HUDEP-2 (cell line): Measurements from ENCODE around the gene RNU1-3.
A peak's percentile ranks its signal among the peaks of the same experiment; 100 is the strongest.
"Not testable (repeated sequence)": the region's sequence is repeated elsewhere in the genome, so short reads cannot be mapped to it uniquely, and the experiment has no call there.

Experiments used
- DNase-seq, 76 experiments: peaks; one replicate each; lab custom pipeline; 2025; ENCODE audit not compliant: unreplicated experiment in 76 of 76; lab: John Stamatoyannopoulos, UW

Gene RNU1-3

DNA sequence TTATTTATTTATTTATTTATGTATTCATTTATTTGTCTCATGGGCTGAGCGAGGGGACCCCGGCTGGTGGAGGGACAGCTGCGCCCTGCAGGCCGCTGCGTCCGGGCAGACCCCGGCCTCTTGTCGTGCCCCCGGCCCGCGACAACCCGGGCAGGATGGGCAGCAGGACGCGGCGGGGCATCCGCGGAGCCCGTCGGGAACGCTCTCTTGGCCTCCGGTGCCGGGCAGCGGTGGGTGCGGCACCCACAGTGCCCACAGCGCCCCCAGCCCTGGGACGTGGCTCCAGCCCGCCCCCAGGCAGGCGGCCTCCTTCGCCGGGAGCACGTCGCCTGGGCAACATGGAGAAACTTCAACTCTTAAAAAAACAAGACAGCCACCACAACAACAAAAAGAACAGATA lies 8.5 kb downstream of the RNU1-3 start:
- DNase-seq = not testable (repeated sequence)

DNA sequence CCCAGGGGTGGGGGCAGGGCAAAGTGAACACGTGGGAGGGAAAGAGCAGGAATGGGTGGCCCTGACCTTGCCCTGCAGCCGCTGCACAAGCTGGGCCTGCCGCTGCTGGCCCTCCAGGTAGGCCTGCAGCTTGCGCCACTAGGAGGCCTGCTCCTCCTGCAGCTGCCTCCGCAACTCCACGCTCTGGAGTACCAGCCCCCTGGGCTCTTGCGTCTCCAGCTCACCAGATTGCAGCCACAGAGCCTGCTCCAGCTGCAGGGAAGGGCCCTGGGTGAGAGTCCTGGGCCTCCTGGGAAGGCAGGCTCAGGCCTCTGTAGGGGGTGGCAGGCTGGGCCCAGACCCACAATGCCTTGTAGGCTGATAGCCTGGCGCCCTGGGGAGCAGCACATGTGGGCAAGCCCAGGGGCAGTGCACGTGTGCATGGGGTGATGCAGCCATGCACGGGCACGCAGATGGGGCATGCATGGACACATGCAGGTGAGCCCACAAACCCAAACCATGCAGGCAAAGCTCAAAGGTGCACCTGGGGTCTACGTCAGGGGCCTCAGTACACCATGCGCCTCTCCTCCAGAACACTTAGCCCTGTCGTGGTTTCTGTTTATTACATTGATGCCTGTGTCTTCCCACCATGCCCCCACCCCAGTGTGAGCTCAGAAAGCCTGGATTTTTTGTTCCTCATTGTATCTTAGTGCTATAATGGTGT lies 9.6 kb downstream of the RNU1-3 start:
- DNase-seq = not testable (repeated sequence)

- not testable (repeated sequence) for DNase-seq
These were observed 10.2 kb downstream of the RNU1-3 start for GRCh38 chr1:16656574-16656973.

DNA sequence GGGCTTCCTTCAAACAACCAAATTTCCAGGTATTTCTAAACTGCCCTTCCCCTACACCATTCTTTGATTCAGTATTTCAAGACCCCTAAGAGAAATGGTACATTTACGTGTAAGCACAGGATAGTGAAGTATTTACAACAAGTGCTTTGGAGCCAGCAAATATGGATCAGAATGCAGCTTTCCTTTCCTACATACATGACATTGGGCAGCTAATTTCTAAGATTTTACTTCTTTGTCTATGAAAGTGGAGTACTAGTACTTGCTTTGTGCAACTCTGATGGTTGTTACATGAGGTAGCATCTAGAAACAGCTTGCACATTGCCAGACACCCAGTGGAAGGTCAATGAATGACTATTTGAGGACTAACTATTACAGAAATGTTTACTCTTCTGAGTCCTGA lies 15.2 kb downstream of the RNU1-3 start:
- not testable (repeated sequence) for DNase-seq

DNA sequence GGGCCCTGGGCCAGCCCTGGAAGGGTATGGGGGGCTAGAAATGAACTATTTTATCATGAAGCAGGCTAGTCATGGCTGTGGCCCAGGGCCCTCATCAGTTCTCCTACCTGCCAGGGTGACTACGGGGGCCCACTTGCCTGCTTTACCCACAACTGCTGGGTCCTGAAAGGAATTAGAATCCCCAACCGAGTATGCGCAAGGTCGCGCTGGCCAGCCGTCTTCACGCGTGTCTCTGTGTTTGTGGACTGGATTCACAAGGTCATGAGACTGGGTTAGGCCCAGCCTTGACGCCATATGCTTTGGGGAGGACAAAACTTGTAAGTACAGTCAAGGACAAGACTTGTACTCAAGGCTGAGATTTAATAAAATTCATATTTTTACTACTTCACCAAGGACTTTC lies 16.8 kb downstream of the RNU1-3 start:
- DNase-seq = not testable (repeated sequence)

DNA sequence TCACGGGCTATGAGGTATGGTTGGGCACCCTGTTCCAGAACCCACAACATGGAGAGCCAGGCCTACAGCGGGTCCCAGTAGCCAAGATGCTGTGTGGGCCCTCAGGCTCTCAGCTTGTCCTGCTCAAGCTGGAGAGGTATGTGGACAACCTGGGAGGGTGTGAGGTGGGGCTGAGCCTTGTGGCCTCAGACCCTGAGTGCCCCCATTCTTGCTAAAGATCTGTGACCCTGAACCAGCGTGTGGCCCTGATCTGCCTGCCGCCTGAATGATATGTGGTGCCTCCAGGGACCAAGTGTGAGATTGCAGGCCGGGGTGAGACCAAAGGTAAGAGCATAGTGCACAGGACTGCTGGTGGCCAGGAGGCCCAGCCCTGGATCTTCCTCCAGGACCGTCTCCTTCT lies 17.4 kb downstream of the RNU1-3 start:
- DNase-seq = not testable (repeated sequence)

DNA sequence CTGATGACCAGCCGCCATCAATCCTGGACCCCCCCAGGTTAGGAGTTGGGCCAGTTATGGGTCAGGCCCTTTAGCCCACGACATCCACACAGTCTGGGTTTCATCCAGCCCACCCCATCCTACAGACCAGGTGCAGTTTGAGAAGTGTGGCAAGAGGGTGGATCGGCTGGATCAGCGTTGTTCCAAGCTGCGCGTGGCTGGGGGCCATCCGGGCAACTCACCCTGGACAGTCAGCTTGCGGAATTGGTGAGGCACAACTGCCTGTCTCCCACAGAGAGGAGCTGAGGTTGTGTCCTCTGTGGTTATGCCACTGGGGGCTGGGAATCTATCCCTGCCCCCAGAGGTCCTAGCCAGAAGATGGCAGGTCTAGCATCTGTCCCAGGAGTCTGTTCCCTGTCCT lies 18.0 kb downstream of the RNU1-3 start:
- not testable (repeated sequence) for DNase-seq

GRCh38 chr1:16648250-16648649 lies 18.5 kb downstream of the RNU1-3 start:
- not testable (repeated sequence) for DNase-seq

GRCh38 chr1:16647179-16648176 lies 19.3 kb downstream of the RNU1-3 start:
- not testable (repeated sequence) for DNase-seq

DNA sequence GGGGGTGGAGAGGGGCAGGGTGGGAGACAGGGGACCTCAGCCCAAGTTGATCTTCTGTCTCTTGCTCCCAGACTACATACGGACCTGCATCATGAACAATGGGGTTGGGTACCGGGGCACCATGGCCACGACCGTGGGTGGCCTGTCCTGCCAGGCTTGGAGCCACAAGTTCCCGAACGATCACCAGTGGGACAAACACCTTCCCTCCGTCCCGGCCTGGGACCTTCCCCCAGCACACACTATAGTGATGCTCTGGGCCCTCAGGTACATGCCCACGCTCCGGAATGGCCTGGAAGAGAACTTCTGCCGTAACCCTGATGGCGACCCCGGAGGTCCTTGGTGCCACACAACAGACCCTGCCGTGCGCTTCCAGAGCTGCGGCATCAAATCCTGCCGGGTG lies 20.0 kb downstream of the RNU1-3 start:
- DNase-seq = not testable (repeated sequence)

DNA sequence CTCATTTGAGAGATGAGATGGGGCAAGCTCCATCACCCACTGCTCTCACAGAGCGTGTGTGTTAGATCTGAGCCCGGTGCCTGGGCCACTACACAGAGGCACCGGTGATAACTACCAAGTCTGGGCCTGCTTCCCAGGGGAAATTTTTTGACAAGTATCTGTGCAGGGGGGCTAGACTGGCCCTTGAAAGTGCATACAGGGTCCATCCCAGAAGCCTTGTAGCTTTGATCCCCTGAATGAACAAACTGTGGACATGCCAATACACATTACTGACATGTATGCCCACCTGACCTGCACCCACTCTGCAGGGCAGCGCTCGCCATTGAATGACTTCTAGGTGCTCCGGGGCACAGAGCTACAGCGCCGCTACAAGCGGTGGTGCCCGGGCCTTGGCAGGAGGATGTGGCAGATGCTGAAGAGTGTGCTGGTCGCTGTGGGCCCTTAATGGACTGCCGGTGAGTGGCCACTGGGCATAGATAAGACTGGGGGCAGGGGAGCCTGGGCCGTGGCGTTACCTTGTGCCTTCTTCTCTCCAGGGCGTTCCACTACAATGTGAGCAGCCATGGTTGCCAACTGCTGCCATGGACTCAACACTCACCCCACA lies 20.6 kb downstream of the RNU1-3 start:
- not testable (repeated sequence) for DNase-seq

- peak in 15 of 76 experiments; percentile 25 to 99 (median 58) for DNase-seq
These were observed 21.3 kb downstream of the RNU1-3 start for GRCh38 chr1:16645271-16646060.

GRCh38 chr1:16644482-16645270 lies 22.1 kb downstream of the RNU1-3 start:
- DNase-seq = peak; percentile 57 to 100 (median 95)

- DNase-seq = peak in 19 of 76 experiments; percentile 45 to 100 (median 72)
These were observed 22.6 kb downstream of the RNU1-3 start for GRCh38 chr1:16644193-16644481.

DNA sequence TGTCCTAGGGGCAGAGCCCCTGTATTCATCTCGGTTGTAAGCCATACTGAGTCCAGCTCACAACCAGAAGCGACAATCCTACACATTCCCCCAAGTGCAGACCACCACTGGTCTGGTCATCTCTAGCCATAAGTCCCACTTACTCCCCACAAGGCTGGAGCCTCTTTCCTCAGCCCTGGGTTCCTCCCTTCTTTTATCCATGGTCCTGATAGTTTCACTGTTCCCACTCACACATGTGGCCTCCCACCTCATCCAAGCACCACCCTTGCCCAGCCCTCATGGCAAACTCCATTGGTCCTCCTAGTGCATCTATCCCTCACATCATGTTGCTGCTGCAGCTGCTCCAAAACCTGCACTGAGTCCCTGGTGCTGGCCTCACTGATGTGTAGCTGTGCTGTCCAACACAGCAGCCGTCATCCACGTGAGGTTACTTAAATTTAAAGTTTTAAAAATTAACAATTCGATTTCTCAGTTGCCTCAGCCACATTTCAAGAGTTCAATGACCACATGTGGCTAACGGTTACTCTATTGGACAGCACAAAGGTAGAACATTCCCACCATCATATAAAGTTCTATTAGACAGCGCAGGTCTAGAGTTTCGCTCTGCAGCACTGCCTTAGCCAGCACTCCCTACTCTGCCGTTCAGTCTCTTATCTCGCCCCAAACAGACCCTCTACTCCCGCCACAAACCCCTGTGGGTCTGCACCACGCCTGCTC lies 23.1 kb downstream of the RNU1-3 start:
- DNase-seq = peak in 56 of 76 experiments; percentile 25 to 78 (median 60)

- not testable (repeated sequence) for DNase-seq
These were observed 23.7 kb downstream of the RNU1-3 start for GRCh38 chr1:16643001-16643411.

GRCh38 chr1:16642025-16642966 lies 24.5 kb downstream of the RNU1-3 start:
- not testable (repeated sequence) for DNase-seq
